ENCODE data around the gene SMIM22. TPM values are rescaled to one million over a fixed set of nuclear protein-coding genes. Genes with fewer than 3 reads are reported as not detected.

Gene SMIM22
- total RNA-seq, 2 donors from 2014 or later, result not detected

- H3K27me3 ChIP-seq, result no peaks in the 10 kb centered on the region
- H3K27ac ChIP-seq, result no peak overlapping the region
- peaks cover 0 to 3% of the 10 kb centered on the region in 2 donors for H3K9me3 ChIP-seq
- H3K36me3 ChIP-seq, result peaks cover 89% of the 10 kb centered on the region
- no peak for TF ChIP-seq CTCF (IDR thresholded peaks at IDR 0.05)
- no peaks in the 10 kb centered on the region for H3K4me1 ChIP-seq
- no peak overlapping the region for H3K4me3 ChIP-seq
- no peak for DNase-seq (ENCODE audit: low spot score)
Observed at GRCh38 chr16:4755687-4756086, 39.5 kb upstream of the SMIM22 start.

GRCh38 chr16:4760221-4760910, 34.8 kb upstream of the SMIM22 start:
- H3K27ac ChIP-seq, result no peak overlapping the region
- TF ChIP-seq CTCF (IDR thresholded peaks at IDR 0.05), result no peak
- no peak overlapping the region for H3K4me3 ChIP-seq
- peaks cover 0 to 7% of the 10 kb centered on the region in 2 donors for H3K4me1 ChIP-seq
- no peaks in the 10 kb centered on the region for H3K9me3 ChIP-seq
- peaks cover 72% of the 10 kb centered on the region for H3K36me3 ChIP-seq
- H3K27me3 ChIP-seq, result no peaks in the 10 kb centered on the region
- DNase-seq (ENCODE audit: low spot score), result no peak

GRCh38 chr16:4762205-4762604, 33.0 kb upstream of the SMIM22 start:
- Histone ChIP-seq H3K4me3 (no peak overlapping the region), H3K4me1 (peaks cover 0 to 20% of the 10 kb centered on the region in 2 donors), H3K27me3 (no peaks in the 10 kb centered on the region), H3K9me3 (no peaks in the 10 kb centered on the region), H3K36me3 (peaks cover 59% of the 10 kb centered on the region), H3K27ac (no peak overlapping the region)
- TF ChIP-seq CTCF (IDR thresholded peaks at IDR 0.05), result no peak
- DNase-seq (ENCODE audit: low spot score), result no peak

- no peak for DNase-seq (ENCODE audit: low spot score)
- Histone ChIP-seq H3K36me3 (peaks cover 46% of the 10 kb centered on the region), H3K9me3 (no peaks in the 10 kb centered on the region), H3K4me1 (peaks cover 0 to 31% of the 10 kb centered on the region in 2 donors), H3K4me3 (no peak overlapping the region), H3K27me3 (no peaks in the 10 kb centered on the region), H3K27ac (no peak overlapping the region)
- TF ChIP-seq CTCF (IDR thresholded peaks at IDR 0.05), result no peak
Observed at GRCh38 chr16:4763791-4764190, 31.4 kb upstream of the SMIM22 start.

GRCh38 chr16:4765511-4766474, 29.4 kb upstream of the SMIM22 start:
- no peaks in the 10 kb centered on the region for H3K27me3 ChIP-seq
- peaks cover 0 to 31% of the 10 kb centered on the region in 2 donors for H3K4me1 ChIP-seq
- H3K9me3 ChIP-seq, result no peaks in the 10 kb centered on the region
- H3K4me3 ChIP-seq, result peak overlapping the region; percentile 88 to 100
- TF ChIP-seq CTCF (IDR thresholded peaks at IDR 0.05), result no peak
- no peak for DNase-seq (ENCODE audit: low spot score)
- H3K27ac ChIP-seq, result peak overlapping the region in 1 of 2 donors; percentile 86
- peaks cover 27% of the 10 kb centered on the region for H3K36me3 ChIP-seq

Data from right atrium auricular region (tissue), 2 donors.